CD4-positive, CD25-positive, alpha-beta regulatory T cell (primary cell): ENCODE data around the gene SPTB. TPM values are rescaled to one million over a fixed set of nuclear protein-coding genes. Genes with fewer than 3 reads are reported as not detected.
A peak's percentile ranks its signal among the peaks of the same experiment; 100 is the strongest.

Source experiments
- ATAC-seq, 2 donors: fragments of 150-1000 bp; cut with Tn5 transposase; one replicate each; pipeline ENCODE4 v1.10.0; 2021; ENCODE audit warnings: low read depth in 2 of 2, moderate number of reproducible peaks in 2 of 2, moderate library complexity in 1 of 2
- DNase-seq, 3 donors: peaks; one replicate each; pipeline versions ENCODE4 v3.0.0 to v3.0.0-alpha.2; 2012 to 2022; ENCODE audit warnings: mixed read lengths in 1 of 3
- H3K27ac ChIP-seq: one replicate; pipeline ENCODE4 v1.7.0; 2013; ENCODE audit warnings: mild to moderate bottlenecking, low read length; ENCODE audit not compliant: insufficient read depth, poor library complexity, severe bottlenecking
- H3K27me3 ChIP-seq: one replicate; pipeline ENCODE4 v1.7.0; 2013; ENCODE audit warnings: low read length; ENCODE audit not compliant: control insufficient read depth, insufficient read depth
- H3K36me3 ChIP-seq: one replicate; pipeline ENCODE4 v1.7.0; 2013; ENCODE audit warnings: mild to moderate bottlenecking, low read length, moderate library complexity; ENCODE audit not compliant: control insufficient read depth, insufficient read depth
- H3K4me1 ChIP-seq: 2 replicates; pipeline ENCODE4 v1.7.0; 2013; ENCODE audit warnings: mild to moderate bottlenecking, low read length; ENCODE audit not compliant: insufficient read depth, control insufficient read depth, poor library complexity, severe bottlenecking
- H3K4me3 ChIP-seq: one replicate; pipeline ENCODE4 v1.7.0; 2013; ENCODE audit warnings: low read depth, mild to moderate bottlenecking, low read length, moderate library complexity
- H3K9me3 ChIP-seq, 2 experiments: 1 replicate in 1 of 2; 2 replicates in 1 of 2; pipeline ENCODE4 v1.7.0; 2013; ENCODE audit warnings: low read length in 2 of 2, mild to moderate bottlenecking in 1 of 2, moderate library complexity in 1 of 2; ENCODE audit not compliant: control insufficient read depth in 2 of 2
- H3K27ac Mint-ChIP-seq, 3 donors: one replicate each; pipeline ENCODE4 v1.8.0; 2020 to 2022; ENCODE audit warnings: mild to moderate bottlenecking in 3 of 3, mixed read lengths in 3 of 3, moderate library complexity in 2 of 3
- H3K27me3 Mint-ChIP-seq: one replicate; pipeline ENCODE4 v1.8.0; 2022; ENCODE audit warnings: mild to moderate bottlenecking, mixed read lengths
- H3K36me3 Mint-ChIP-seq: one replicate; pipeline ENCODE4 v1.8.0; 2020; ENCODE audit warnings: mixed read lengths
- H3K4me1 Mint-ChIP-seq, 4 donors: one replicate each; pipeline ENCODE4 v1.8.0; 2020 to 2022; ENCODE audit warnings: mixed read lengths in 4 of 4, mild to moderate bottlenecking in 1 of 4
- H3K4me3 Mint-ChIP-seq, 4 donors: one replicate each; pipeline ENCODE4 v1.8.0; 2020 to 2022; ENCODE audit warnings: mild to moderate bottlenecking in 4 of 4, mixed read lengths in 4 of 4, moderate library complexity in 3 of 4
- H3K9me3 Mint-ChIP-seq, 7 donors: one replicate each; pipeline ENCODE4 v1.8.0; 2020 to 2022; ENCODE audit warnings: mixed read lengths in 7 of 7, mild to moderate bottlenecking in 3 of 7, moderate library complexity in 2 of 7
- polyA plus RNA-seq, 4 donors: library from polyadenylated mRNA; unstranded; fragments of 300-500 nt; fragmentation: Illumina TruSeq; gene quantifications; one replicate each; pipeline ENCODE4 v1.2.3, GENCODE V29; 2021
- total RNA-seq: library from RNA; stranded (reverse); gene quantifications from one replicate; pipeline ENCODE4 v1.2.3, GENCODE V29; 2022

SPTB gene
- total and polyA plus RNA-seq, 5 donors from 2014 or later = 0.11 to 0.91 (median 0.24) TPM; not detected in 1

DNA sequence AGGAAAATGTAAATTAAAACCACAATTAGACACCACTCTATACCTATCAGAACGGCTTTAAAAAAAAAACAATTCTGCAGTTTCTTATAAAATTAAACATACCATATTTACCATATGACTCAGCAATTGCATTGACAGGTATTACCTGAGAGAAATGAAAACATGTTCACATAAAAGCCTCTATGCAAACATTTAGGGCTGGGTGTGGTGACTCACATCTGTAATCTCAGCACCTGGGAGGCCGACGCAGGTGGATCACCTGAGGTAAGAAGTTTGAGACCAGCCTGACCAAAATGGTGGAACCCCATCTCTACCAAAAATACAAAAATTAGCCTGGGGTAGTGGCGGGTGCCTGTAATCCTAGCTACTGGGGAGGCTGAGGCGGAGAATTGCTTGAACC, 41.1 kb downstream of the SPTB start:
- Mint-ChIP-seq H3K27me3 (peaks cover 52% of the 10 kb centered on the region), H3K9me3 (peaks cover 0 to 4% (median 0%) of the 10 kb centered on the region in 7 donors), H3K27ac (no peak overlapping the region), H3K4me1 (no peaks in the 10 kb centered on the region), H3K4me3 (no peak overlapping the region), H3K36me3 (no peaks in the 10 kb centered on the region)
- DNase-seq = no peak
- no peak overlapping the region for H3K27ac ChIP-seq
- no peak for ATAC-seq
- H3K36me3 ChIP-seq = no peaks in the 10 kb centered on the region
- H3K4me1 ChIP-seq = no peaks in the 10 kb centered on the region
- H3K9me3 ChIP-seq = no peaks in the 10 kb centered on the region
- no peak overlapping the region for H3K4me3 ChIP-seq
- H3K27me3 ChIP-seq = peaks cover 15% of the 10 kb centered on the region

DNA sequence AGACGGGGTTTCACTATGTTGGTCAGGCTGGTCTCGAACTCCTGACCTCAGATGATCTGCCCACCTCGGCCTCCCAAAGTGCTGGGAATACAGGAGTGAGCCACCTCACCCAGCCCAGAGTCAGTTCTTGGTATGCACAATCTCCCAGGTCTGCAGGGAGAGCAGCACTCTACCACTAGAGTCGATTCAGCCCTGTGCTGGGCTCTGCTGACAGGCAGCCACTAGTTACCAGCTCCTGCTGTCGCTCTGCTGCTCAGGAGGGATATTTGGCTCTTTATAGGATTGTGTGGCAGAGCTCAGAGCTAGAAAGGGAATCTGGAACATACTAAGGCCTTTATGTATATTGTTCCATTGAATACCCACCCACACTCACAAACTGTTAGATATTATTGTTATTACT, 44.3 kb downstream of the SPTB start:
- DNase-seq (no peak), ATAC-seq (no peak)
- H3K36me3 Mint-ChIP-seq = no peaks in the 10 kb centered on the region
- H3K9me3 Mint-ChIP-seq = peaks cover 0 to 2% (median 0%) of the 10 kb centered on the region in 7 donors
- Histone ChIP-seq H3K4me3 (no peak overlapping the region), H3K36me3 (no peaks in the 10 kb centered on the region), H3K9me3 (no peaks in the 10 kb centered on the region), H3K4me1 (no peaks in the 10 kb centered on the region), H3K27me3 (peaks cover 8% of the 10 kb centered on the region), H3K27ac (no peak overlapping the region)
- H3K4me3 Mint-ChIP-seq = no peak overlapping the region
- H3K27me3 Mint-ChIP-seq = peaks cover 38% of the 10 kb centered on the region
- H3K4me1 Mint-ChIP-seq = no peaks in the 10 kb centered on the region
- no peak overlapping the region for H3K27ac Mint-ChIP-seq

DNA sequence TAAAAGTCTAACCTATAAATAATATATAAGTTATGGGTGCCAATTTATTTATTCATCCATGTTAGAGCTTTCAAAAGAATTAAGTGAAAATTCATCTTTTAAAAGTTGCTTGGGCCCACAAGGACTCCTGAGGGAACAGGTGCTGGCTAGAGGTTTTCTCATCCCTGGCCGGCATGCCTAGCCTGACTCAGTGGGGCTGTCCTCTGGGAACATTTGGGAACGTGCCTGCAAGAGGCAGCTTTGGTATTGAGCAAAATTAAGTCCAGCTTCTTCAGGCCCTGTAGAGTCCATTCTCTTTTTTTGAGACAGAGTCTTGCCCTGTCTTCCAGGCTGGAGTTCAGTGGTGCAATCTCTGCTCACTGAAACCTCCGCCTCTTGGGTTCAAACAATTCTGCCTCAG, 44.7 kb downstream of the SPTB start:
- Mint-ChIP-seq H3K27ac (no peak overlapping the region), H3K36me3 (no peaks in the 10 kb centered on the region), H3K9me3 (peaks cover 0 to 2% (median 0%) of the 10 kb centered on the region in 7 donors), H3K4me1 (no peaks in the 10 kb centered on the region), H3K4me3 (no peak overlapping the region), H3K27me3 (peaks cover 36% of the 10 kb centered on the region)
- no peaks in the 10 kb centered on the region for H3K36me3 ChIP-seq
- DNase-seq (no peak), ATAC-seq (no peak)
- peaks cover 8% of the 10 kb centered on the region for H3K27me3 ChIP-seq
- H3K27ac ChIP-seq = no peak overlapping the region
- H3K9me3 ChIP-seq = no peaks in the 10 kb centered on the region
- H3K4me1 ChIP-seq = no peaks in the 10 kb centered on the region
- H3K4me3 ChIP-seq = no peak overlapping the region

DNA sequence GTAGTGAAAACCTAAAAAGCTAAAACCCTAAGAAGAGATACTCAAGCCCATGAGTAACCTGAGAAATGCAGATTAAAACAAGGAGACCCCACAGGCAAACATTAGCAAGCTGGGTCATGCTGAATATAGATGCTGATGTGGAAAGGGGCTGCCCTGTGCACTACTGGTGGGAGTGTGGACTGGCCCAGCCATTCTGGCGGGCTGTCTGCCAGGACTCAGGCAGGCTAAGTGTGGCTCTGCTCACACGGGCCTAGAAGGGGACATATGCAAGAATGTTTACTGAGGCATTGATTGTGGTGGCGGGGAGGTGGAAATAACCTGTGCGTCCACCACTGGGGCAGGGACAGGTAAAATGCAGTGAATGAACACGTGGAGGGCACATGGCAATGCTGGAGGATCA, 48.3 kb downstream of the SPTB start:
- no peak overlapping the region for H3K27ac ChIP-seq
- H3K9me3 Mint-ChIP-seq = no peaks in the 10 kb centered on the region
- H3K36me3 ChIP-seq = no peaks in the 10 kb centered on the region
- DNase-seq (no peak), ATAC-seq (no peak)
- H3K27ac Mint-ChIP-seq = no peak overlapping the region
- no peaks in the 10 kb centered on the region for H3K36me3 Mint-ChIP-seq
- no peak overlapping the region for H3K4me3 Mint-ChIP-seq
- no peaks in the 10 kb centered on the region for H3K9me3 ChIP-seq
- H3K4me1 Mint-ChIP-seq = no peaks in the 10 kb centered on the region
- H3K4me1 ChIP-seq = no peaks in the 10 kb centered on the region
- H3K27me3 ChIP-seq = peaks cover 4% of the 10 kb centered on the region
- no peak overlapping the region for H3K4me3 ChIP-seq
- H3K27me3 Mint-ChIP-seq = peaks cover 5% of the 10 kb centered on the region

DNA sequence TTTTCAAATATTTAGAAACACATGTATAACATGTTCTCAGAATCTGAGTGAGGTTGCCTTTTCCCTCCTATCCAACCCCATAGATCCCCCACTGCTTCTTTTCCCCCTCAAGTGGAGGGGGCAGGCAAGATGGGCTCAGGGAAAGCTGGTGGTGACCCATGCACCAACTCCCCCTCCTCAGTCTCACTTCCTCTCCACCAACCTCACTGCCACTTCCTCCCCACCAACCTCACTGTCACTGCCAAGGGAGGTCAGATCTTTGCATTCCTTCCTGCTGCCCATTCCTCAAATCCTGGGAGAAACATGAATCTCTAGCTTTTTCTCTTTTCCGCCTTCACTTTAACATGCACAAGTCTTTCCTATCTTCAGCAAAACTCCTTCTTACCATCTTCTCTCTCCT, 48.7 kb downstream of the SPTB start:
- Histone ChIP-seq H3K27me3 (peaks cover 3% of the 10 kb centered on the region), H3K9me3 (no peaks in the 10 kb centered on the region), H3K27ac (no peak overlapping the region), H3K4me1 (no peaks in the 10 kb centered on the region), H3K36me3 (no peaks in the 10 kb centered on the region), H3K4me3 (no peak overlapping the region)
- ATAC-seq (no peak), DNase-seq (no peak)
- H3K9me3 Mint-ChIP-seq = no peaks in the 10 kb centered on the region
- H3K4me3 Mint-ChIP-seq = no peak overlapping the region
- no peak overlapping the region for H3K27ac Mint-ChIP-seq
- no peaks in the 10 kb centered on the region for H3K4me1 Mint-ChIP-seq
- no peaks in the 10 kb centered on the region for H3K36me3 Mint-ChIP-seq
- peaks cover 4% of the 10 kb centered on the region for H3K27me3 Mint-ChIP-seq

DNA sequence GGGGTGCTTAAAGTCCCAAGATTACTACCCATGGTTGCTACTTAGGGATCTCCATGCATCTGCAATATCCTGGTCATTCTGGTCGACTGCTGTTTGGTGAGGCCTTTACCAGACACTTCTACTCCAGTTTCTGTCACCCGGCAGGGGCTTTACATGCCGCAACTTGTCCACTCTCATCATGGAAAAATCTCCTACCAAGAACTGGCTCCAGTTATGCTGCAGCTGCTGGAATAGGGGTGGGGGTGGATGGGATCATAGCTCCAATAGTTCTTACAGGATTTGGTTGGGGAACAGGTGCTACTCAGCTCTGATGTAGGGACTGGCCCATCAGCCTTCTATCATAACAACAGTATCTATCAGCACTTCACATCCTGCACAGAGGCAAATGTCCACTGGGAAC, 51.6 kb downstream of the SPTB start:
- Histone ChIP-seq H3K27me3 (no peaks in the 10 kb centered on the region), H3K4me3 (no peak overlapping the region), H3K36me3 (no peaks in the 10 kb centered on the region), H3K27ac (no peak overlapping the region), H3K4me1 (no peaks in the 10 kb centered on the region), H3K9me3 (no peaks in the 10 kb centered on the region)
- peaks cover 0 to 9% (median 2%) of the 10 kb centered on the region in 4 donors for H3K4me1 Mint-ChIP-seq
- H3K9me3 Mint-ChIP-seq = no peaks in the 10 kb centered on the region
- no peak overlapping the region for H3K27ac Mint-ChIP-seq
- H3K4me3 Mint-ChIP-seq = no peak overlapping the region
- H3K27me3 Mint-ChIP-seq = peaks cover 4% of the 10 kb centered on the region
- H3K36me3 Mint-ChIP-seq = no peaks in the 10 kb centered on the region
- ATAC-seq = no peak
- no peak for DNase-seq

DNA sequence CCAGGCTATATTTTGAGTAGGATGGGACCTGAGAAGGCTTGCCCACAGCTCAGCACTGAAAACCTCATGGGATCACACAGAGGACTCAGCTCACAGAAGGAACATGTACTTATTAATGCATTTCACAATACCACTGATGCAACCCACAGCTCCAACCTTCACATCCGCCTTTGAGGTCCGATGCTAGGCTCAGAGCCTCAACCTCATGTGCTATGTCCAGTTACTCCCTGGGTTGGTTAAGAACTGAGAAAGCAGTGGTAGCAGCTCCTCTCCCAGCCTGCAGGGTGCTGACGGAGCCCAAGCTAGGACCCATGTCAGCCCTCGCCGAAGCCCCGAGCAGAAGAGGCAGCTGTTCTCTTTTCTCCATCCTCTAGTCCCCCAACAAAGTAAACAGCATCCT, 52.9 kb downstream of the SPTB start:
- peaks cover 0 to 11% (median 3%) of the 10 kb centered on the region in 4 donors for H3K4me1 Mint-ChIP-seq
- no peaks in the 10 kb centered on the region for H3K36me3 Mint-ChIP-seq
- DNase-seq = no peak
- H3K9me3 Mint-ChIP-seq = no peaks in the 10 kb centered on the region
- no peak overlapping the region for H3K27ac Mint-ChIP-seq
- Histone ChIP-seq H3K4me3 (no peak overlapping the region), H3K27ac (no peak overlapping the region), H3K9me3 (no peaks in the 10 kb centered on the region), H3K36me3 (no peaks in the 10 kb centered on the region), H3K4me1 (no peaks in the 10 kb centered on the region), H3K27me3 (no peaks in the 10 kb centered on the region)
- peaks cover 4% of the 10 kb centered on the region for H3K27me3 Mint-ChIP-seq
- H3K4me3 Mint-ChIP-seq = no peak overlapping the region
- no peak for ATAC-seq

DNA sequence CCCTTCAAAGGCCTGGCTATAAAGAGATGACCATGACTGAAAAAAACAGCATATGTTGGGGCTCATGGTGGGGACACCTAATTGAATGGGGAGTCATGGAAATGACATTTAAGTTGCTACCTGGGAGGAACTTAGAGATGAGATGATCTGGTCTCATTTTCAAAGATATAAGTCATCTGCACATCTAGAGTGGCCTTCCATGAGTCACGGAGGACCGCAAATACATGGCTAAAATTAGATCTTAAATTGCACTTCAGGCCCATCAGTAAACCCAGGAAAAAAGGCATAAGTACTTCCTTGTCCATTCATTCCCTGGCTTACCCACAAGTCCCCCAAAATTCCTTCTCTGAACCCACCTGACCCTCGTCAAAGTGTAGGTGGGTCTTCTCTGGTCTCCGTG, 53.4 kb downstream of the SPTB start:
- Histone ChIP-seq H3K4me3 (no peak overlapping the region), H3K9me3 (no peaks in the 10 kb centered on the region), H3K27me3 (no peaks in the 10 kb centered on the region), H3K27ac (no peak overlapping the region), H3K36me3 (no peaks in the 10 kb centered on the region), H3K4me1 (no peaks in the 10 kb centered on the region)
- Mint-ChIP-seq H3K36me3 (no peaks in the 10 kb centered on the region), H3K4me3 (no peak overlapping the region), H3K9me3 (no peaks in the 10 kb centered on the region), H3K27ac (peak overlapping the region in 1 of 3 donors; percentile 11), H3K4me1 (peaks cover 0 to 11% (median 3%) of the 10 kb centered on the region in 4 donors), H3K27me3 (peaks cover 6% of the 10 kb centered on the region)
- DNase-seq (no peak), ATAC-seq (no peak)
